Measurements from ENCODE around the gene CNGA2.

The CNGA2 gene

GRCh38 chrX:151712253-151712652 is 22.3 kb upstream of the CNGA2 start:
- H3K36me3 ChIP-seq (ENCODE audit: control insufficient read depth, low read length): no peaks in the 10 kb centered on the region
- no peaks in the 10 kb centered on the region for H4K20me1 ChIP-seq (ENCODE audit: control insufficient read depth, insufficient read depth, low read depth, low read length)

GRCh38 chrX:151713849-151714248 is 20.7 kb upstream of the CNGA2 start:
- H3K27me3 ChIP-seq (ENCODE audit: control insufficient read depth, low read length): no peaks in the 10 kb centered on the region
- H4K20me1 ChIP-seq (ENCODE audit: control insufficient read depth, insufficient read depth, low read depth, low read length): no peaks in the 10 kb centered on the region
- no peak overlapping the region for H3K4me2 ChIP-seq (ENCODE audit: low read length)
- no peak overlapping the region for H3K4me3 ChIP-seq (ENCODE audit: low read length)
- no peaks in the 10 kb centered on the region for H3K79me2 ChIP-seq (ENCODE audit: control insufficient read depth, low read length)
- H3K9me2 ChIP-seq (replicated peaks; ENCODE audit: control insufficient read depth, low read length): no peaks in the 10 kb centered on the region
- H3K36me3 ChIP-seq (ENCODE audit: control insufficient read depth, low read length): no peaks in the 10 kb centered on the region
- H3K4me1 ChIP-seq (ENCODE audit: control insufficient read depth, low read length): no peaks in the 10 kb centered on the region
- H3F3A ChIP-seq (ENCODE audit: control insufficient read depth, insufficient read depth): no peaks in the 10 kb centered on the region
- no peak overlapping the region for H3K27ac ChIP-seq (ENCODE audit: low read depth, low read length)
- TF ChIP-seq EZH2phosphoT487 (IDR thresholded peaks at IDR 0.05; ENCODE audit: borderline replicate concordance, low read length): no peak
- TF ChIP-seq CTCF (IDR thresholded peaks at IDR 0.05; ENCODE audit: low read depth, low read length, poor library complexity, severe bottlenecking): peak; percentile 46
- no peaks in the 10 kb centered on the region for H3K9me3 ChIP-seq (ENCODE audit: control insufficient read depth, insufficient read depth, low read length)

More at GRCh38 chrX:151712253-151712652, 22.3 kb upstream of the CNGA2 start:
- Histone ChIP-seq H3K27me3 (ENCODE audit: control insufficient read depth, low read length) (no peaks in the 10 kb centered on the region), H3K4me1 (ENCODE audit: control insufficient read depth, low read length) (no peaks in the 10 kb centered on the region), H3K9me2 (replicated peaks; ENCODE audit: control insufficient read depth, low read length) (no peaks in the 10 kb centered on the region), H3K4me3 (ENCODE audit: low read length) (no peak overlapping the region), H3K79me2 (ENCODE audit: control insufficient read depth, low read length) (no peaks in the 10 kb centered on the region), H3F3A (ENCODE audit: control insufficient read depth, insufficient read depth) (no peaks in the 10 kb centered on the region), H3K9me3 (ENCODE audit: control insufficient read depth, insufficient read depth, low read length) (no peaks in the 10 kb centered on the region), H3K27ac (ENCODE audit: low read depth, low read length) (no peak overlapping the region), H3K4me2 (ENCODE audit: low read length) (no peak overlapping the region)
- TF ChIP-seq EZH2phosphoT487 (IDR thresholded peaks at IDR 0.05; ENCODE audit: borderline replicate concordance, low read length): no peak
- TF ChIP-seq CTCF (IDR thresholded peaks at IDR 0.05; ENCODE audit: low read depth, low read length, poor library complexity, severe bottlenecking): no peak

GRCh38 chrX:151714362-151714761 is 20.2 kb upstream of the CNGA2 start:
- H4K20me1 ChIP-seq (ENCODE audit: control insufficient read depth, insufficient read depth, low read depth, low read length): no peaks in the 10 kb centered on the region
- no peak for TF ChIP-seq EZH2phosphoT487 (IDR thresholded peaks at IDR 0.05; ENCODE audit: borderline replicate concordance, low read length)
- TF ChIP-seq CTCF (IDR thresholded peaks at IDR 0.05; ENCODE audit: low read depth, low read length, poor library complexity, severe bottlenecking): no peak
- no peaks in the 10 kb centered on the region for H3K79me2 ChIP-seq (ENCODE audit: control insufficient read depth, low read length)
- H3K4me1 ChIP-seq (ENCODE audit: control insufficient read depth, low read length): no peaks in the 10 kb centered on the region
- no peak overlapping the region for H3K27ac ChIP-seq (ENCODE audit: low read depth, low read length)
- no peaks in the 10 kb centered on the region for H3F3A ChIP-seq (ENCODE audit: control insufficient read depth, insufficient read depth)
- H3K9me3 ChIP-seq (ENCODE audit: control insufficient read depth, insufficient read depth, low read length): no peaks in the 10 kb centered on the region
- H3K9me2 ChIP-seq (replicated peaks; ENCODE audit: control insufficient read depth, low read length): no peaks in the 10 kb centered on the region
- no peaks in the 10 kb centered on the region for H3K27me3 ChIP-seq (ENCODE audit: control insufficient read depth, low read length)
- H3K4me3 ChIP-seq (ENCODE audit: low read length): no peak overlapping the region
- H3K4me2 ChIP-seq (ENCODE audit: low read length): no peak overlapping the region
- no peaks in the 10 kb centered on the region for H3K36me3 ChIP-seq (ENCODE audit: control insufficient read depth, low read length)

- Histone ChIP-seq H3K4me2 (ENCODE audit: low read length) (no peak within 1 kb of the TSS), H4K20me1 (ENCODE audit: control insufficient read depth, insufficient read depth, low read depth, low read length) (no peaks in the 10 kb centered on the region), H3K27me3 (ENCODE audit: control insufficient read depth, low read length) (no peaks in the 10 kb centered on the region), H3F3A (ENCODE audit: control insufficient read depth, insufficient read depth) (no peaks in the 10 kb centered on the region), H3K9me3 (ENCODE audit: control insufficient read depth, insufficient read depth, low read length) (no peaks in the 10 kb centered on the region), H3K79me2 (ENCODE audit: control insufficient read depth, low read length) (no peaks in the 10 kb centered on the region), H3K4me3 (ENCODE audit: low read length) (no peak within 1 kb of the TSS), H3K9me2 (replicated peaks; ENCODE audit: control insufficient read depth, low read length) (no peaks in the 10 kb centered on the region), H3K4me1 (ENCODE audit: control insufficient read depth, low read length) (no peaks in the 10 kb centered on the region), H3K27ac (ENCODE audit: low read depth, low read length) (no peak within 1 kb of the TSS), H3K36me3 (ENCODE audit: control insufficient read depth, low read length) (no peaks in the 10 kb centered on the region)
- no peak for TF ChIP-seq EZH2phosphoT487 (IDR thresholded peaks at IDR 0.05; ENCODE audit: borderline replicate concordance, low read length)
- no peak for TF ChIP-seq CTCF (IDR thresholded peaks at IDR 0.05; ENCODE audit: low read depth, low read length, poor library complexity, severe bottlenecking)
These were observed 18.8 kb upstream of the CNGA2 start, which contains the start of gene FATE1 for GRCh38 chrX:151715752-151716151. Gene FATE1 (plus strand): TSS chrX:151716035. CDS start chrX:151716120, 85 bp downstream.

Data from DOHH2 (cell line).